ENCODE data around the gene PADI1. TPM values are rescaled to one million over a fixed set of nuclear protein-coding genes. Genes with fewer than 3 reads are reported as not detected.

PADI1 gene
- polyA plus RNA-seq (ENCODE audit: insufficient read length), result 0.47 TPM

- DNase-seq (ENCODE audit: low read depth), result no peak
Observed at GRCh38 chr1:17204546-17205440, at the start of gene PADI1. TSS of gene PADI1 (plus strand) at chr1:17205128. CDS start at chr1:17205218, 90 bp downstream.

DNA sequence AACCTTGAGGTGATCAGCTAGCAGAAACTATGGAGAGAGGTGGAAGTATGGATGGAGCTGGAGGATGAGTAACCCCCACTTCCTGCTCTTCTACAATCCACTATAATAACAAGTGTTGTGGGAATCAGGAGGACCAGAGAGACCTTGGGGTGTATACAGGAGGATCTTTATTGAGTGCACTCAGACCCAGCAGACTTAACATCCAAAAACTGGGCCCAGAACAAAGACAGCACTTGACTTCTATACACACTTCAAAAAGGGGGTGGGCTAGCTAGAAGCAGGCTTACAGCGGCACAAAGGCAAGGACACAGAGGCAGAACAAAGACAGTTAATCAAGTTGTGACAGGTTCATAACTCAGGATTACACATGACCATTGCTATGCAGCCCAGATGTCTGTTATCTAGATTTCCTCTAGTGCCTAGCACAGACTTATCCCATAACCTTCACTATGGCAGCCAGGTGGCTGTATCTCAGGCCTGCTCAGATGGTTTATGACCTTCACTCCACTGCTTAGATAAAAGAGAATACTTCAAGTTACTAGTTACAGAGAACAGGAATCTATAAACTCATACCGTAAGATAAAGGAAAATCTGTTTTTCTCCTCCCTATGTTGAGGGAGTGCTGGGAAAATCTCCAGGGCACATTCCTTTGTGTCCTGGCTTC lies 49.5 kb upstream of the PADI1 start:
- no peak for DNase-seq (ENCODE audit: low read depth)

DNA sequence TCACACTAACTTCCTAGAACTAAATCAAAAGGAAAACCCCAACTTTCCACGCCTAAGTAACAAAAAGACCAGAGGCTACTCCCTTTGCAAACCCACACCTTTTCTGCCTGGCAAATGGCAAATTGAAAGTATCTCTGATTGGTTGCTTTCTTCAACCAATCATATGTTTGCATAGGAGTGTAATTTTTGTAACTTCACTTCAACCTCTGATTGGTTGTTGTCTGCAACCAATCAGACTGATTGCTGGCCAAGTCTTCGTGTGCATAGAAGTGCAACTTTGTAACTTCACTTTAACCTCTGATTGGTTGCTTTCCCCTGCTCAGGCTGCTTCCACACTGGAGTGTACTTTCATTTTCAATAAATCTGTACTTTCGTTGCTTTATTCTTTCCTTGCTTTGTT lies 48.8 kb upstream of the PADI1 start:
- no peak for DNase-seq (ENCODE audit: low read depth)

DNA sequence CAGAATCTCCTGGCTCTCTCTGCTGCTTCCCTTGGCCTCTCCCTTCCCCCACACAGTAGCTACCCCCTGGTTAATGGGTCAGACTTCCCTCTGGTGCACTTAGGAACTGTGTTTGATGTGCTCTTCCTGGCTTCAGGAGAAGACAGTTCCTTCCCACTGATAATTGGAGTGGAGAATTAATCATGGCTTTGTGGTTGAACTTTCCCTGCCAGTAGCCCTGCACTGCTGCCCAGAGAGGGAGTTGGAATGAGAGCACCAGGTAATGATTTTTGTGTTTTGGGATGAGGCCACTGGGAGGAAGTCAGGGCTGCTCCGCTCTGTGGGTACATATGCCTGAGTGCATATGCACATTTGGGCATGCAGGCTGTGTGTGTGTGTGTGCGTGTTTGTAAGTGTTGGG lies 46.0 kb upstream of the PADI1 start:
- no peak for DNase-seq (ENCODE audit: low read depth)

DNA sequence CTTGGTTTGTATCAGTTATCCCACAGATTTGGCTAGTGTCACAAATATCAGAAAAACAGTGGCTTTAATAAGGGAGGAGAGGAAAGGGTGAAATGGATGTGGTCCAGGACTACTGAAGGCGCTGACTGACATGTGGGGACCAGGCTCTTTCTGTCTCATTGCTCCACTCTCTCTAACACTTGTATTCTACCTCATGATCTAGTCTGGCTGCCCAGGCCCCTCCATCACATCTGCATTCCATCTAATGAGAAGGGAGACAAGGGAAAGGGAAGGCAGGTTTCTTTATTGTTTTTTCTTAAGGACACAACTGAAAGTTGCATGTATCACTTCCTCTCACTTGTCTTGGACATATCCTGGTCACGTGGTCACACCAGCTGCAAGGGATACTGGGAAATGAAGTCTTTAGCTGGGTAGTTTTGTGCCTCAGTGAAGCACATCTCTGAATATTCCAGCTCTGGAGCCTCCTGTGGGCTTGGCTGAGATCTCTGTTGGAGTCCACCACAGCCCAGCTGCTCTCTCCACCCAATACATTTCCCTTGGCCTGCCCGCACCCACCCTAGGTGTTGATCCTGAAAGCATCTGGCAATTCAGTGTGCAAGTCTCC lies 43.7 kb upstream of the PADI1 start:
- no peak for DNase-seq (ENCODE audit: low read depth)

DNA sequence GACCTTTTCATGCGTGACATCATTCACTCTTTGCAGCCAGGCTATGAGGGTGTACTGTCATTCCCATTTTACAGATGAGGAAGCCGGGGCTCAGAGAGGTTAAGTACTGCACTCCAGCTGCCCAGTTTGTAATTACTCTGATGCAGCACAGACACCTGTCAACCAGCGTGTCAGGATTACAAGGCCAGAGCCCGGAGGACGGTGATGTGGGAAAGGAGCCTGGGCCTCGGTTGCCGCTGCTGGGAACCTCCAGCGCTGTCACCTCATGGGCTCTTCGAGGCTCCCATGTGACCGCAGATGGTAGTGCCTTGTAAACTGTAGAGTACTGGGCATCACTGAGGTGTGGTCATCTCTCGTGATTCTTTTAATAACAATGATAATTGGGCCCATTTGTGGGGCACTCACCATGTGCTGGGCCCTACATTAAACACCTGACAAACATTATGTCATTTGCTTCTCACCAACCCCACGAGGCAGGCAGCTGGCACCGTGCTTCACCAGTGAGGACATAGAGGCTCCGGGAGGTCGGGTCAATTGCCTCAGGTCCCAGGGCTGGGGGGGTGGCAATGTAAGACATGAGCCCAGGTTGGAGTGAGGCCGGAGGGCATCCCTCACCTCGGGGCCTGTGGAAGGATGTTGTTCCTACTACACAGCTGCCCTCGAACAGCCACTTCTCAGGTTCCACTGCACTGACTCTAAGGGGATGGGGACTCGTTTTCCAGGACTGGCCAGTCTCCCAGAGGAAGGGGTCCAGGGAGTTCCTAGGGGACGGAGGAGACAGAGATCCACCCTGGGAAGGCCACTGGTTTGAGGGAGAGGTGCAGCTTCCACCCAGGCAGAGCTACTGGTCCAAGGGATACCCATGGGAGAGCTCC lies 42.8 kb upstream of the PADI1 start:
- no peak for DNase-seq (ENCODE audit: low read depth)

- no peak for DNase-seq (ENCODE audit: low read depth)
Observed at GRCh38 chr1:17162941-17163340, 42.0 kb upstream of the PADI1 start.

DNA sequence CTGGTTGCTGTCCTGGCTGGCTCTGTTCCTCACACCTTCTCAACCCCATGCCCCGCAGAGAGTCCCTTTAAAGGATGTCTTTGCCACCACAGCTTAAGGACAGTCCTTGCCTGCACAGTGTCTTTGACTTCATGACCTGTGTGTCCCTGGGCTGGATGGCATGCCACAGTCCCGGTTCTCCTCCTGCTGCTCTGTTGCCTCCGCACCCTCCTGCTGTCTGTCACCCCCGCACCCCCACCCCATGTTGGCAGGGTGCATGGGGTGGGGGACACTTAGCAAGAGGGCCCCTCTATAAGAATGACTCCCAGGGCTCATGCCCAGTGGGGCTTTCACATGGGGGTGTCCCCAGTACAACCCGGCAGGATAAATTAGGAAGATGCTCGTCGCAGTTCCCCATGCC lies 41.6 kb upstream of the PADI1 start:
- no peak for DNase-seq (ENCODE audit: low read depth)

GRCh38 chr1:17163789-17164666 lies 40.9 kb upstream of the PADI1 start:
- DNase-seq (ENCODE audit: low read depth), result no peak

- DNase-seq (ENCODE audit: low read depth), result no peak
Observed at GRCh38 chr1:17165823-17166222, 39.1 kb upstream of the PADI1 start.

- no peak for DNase-seq (ENCODE audit: low read depth)
Observed at GRCh38 chr1:17167041-17167785, 37.7 kb upstream of the PADI1 start.

- no peak for DNase-seq (ENCODE audit: low read depth)
Observed at GRCh38 chr1:17167786-17168090, 37.2 kb upstream of the PADI1 start.

DNA sequence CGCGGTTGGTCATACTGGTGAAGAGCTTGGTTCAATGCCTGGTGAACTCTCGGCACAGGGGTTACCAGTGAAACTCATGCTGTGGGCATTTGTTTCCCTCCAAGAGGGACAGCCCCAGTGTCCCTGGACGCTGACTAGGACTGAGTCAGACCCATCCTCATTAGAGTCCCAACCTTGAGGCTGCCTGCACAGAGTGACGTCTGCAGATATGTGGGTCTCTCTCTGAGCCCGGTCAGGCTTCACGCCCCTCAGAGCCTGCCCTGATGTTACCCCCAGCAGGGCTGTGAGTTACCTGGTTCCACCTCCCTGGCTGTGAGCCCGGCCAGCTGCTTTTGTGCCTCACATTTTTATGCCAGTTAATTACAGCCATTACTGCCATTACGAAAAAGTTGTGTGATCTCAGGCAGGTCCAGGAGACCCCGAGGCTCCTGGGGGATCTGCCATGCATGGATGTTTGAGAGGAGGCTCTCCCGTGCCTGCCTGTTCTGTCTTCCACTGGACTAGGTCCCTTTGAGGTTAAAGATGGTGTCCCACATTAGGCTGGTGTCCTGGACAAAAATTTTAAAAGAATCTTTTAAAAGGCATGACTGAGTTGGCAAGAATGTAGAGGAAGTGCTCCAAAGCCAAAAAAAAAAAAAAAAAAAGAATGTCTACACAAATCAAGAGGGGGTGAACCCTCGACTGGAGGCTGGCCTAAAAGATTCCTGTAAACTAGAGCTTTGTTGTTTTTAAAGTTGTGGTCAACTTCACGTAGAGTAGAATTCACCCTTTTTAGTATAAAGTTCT lies 36.6 kb upstream of the PADI1 start:
- no peak for DNase-seq (ENCODE audit: low read depth)

DNA sequence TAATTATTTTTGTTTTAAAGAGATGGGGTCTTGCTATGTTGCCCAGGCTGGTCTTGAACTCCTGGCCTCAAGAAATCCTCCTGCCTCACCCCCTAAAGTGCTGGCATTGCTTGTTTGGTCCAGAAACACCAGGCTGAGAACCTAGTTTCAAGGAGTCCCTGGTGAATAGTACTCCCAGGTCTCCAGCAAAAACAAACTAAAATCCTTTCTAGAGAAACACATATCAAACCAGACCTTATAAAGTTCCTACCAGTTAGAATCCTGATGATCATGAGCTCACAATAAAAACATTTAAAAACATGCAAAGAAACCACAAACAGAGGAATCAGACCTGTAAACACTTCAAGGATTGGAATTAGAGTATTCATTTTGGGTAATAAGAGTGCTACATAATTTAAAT lies 34.4 kb upstream of the PADI1 start:
- DNase-seq (ENCODE audit: low read depth), result no peak

- DNase-seq (ENCODE audit: low read depth), result no peak
Observed at GRCh38 chr1:17173217-17173616, 31.7 kb upstream of the PADI1 start.

DNA sequence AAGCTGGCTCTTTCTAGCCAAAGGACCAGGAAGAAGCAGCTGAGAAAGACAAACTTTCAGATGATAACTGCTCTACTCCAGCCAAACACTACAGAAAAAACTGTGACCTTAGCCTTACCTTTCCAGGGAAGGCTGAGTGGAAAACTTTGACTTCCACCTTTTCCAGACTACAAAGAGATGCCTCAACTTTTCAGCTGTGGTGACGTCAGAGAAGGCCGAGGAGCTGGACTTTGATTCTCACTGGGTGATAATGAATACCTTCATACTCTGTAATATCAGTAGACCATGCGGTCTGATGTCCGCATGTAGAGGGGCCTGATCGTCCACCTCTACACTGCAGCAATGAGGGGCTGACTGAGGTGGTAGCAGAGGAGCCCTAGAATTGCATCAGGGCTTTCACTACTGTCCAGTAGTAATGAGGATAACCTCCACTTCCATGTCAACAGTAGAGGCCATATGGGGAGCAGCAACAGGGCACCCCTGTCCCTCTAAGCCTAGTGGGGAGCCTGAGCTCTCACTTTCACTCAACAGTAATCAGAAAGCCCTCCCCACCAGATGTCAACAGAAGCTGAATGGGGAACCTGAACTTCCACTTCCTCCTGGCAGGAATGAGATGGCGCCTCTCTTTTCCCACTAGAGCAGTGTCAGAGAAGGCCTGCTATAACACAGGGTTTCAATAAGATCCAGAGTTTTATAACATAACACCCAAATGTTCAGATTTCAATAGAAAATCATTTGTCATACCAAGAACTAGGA lies 28.4 kb upstream of the PADI1 start:
- no peak for DNase-seq (ENCODE audit: low read depth)

DNA sequence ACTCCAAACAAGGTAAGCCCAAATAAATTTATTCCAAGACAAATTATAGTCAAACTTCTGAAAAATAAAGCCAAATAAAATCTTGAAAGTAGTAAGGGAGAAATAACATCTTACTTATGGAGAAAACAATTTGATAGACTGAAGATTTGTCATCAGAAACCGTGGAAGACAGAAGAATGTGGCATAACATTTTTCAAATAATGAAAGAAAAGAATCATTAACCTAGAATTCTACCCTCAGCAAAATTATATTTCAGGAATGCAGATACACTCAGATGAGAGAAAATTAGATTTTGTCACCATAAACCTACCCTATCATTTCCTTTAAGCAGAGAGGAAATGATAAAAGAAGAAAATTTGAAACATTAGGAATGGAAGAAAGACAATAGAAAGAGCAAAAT lies 27.3 kb upstream of the PADI1 start:
- DNase-seq (ENCODE audit: low read depth), result no peak

GRCh38 chr1:17181781-17182464 lies 23.0 kb upstream of the PADI1 start:
- DNase-seq (ENCODE audit: low read depth), result no peak
